D341Med (cell line): ENCODE data around the gene NOL4L.

Experiments
- DNase-seq: peaks from one replicate; pipeline ENCODE4 v3.0.0; 2012; ENCODE audit warnings: low spot score

The NOL4L gene

DNA sequence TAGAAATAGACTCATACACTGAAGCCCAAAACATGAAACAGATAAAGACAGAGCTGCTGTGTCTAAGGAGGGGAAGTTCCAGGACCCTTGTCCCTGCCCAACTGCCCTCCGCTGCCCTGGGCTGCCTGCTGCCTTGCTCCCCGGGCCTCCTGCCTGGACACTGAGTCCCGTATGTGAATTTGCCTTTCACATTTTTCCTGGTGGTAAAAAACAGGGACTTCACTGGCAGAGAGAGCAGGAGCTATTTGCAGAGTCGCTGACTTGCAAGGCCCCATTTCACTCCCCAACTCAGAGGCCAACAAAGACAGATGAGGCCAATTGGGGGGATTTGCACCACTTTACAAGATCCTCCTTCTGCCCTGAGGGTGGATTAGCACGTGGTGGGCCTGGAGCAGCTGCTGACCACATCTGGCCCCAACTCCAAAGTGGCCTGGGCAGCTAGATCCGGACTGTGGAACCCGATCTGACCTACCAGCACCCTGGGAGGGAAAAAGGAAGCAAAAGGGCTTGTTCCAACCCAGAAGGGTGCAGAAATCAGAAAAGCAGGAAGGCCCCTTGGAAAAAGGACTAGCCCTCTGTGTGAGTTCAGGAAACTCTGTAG lies 61.4 kb downstream of the NOL4L start:
- no peak for DNase-seq

DNA sequence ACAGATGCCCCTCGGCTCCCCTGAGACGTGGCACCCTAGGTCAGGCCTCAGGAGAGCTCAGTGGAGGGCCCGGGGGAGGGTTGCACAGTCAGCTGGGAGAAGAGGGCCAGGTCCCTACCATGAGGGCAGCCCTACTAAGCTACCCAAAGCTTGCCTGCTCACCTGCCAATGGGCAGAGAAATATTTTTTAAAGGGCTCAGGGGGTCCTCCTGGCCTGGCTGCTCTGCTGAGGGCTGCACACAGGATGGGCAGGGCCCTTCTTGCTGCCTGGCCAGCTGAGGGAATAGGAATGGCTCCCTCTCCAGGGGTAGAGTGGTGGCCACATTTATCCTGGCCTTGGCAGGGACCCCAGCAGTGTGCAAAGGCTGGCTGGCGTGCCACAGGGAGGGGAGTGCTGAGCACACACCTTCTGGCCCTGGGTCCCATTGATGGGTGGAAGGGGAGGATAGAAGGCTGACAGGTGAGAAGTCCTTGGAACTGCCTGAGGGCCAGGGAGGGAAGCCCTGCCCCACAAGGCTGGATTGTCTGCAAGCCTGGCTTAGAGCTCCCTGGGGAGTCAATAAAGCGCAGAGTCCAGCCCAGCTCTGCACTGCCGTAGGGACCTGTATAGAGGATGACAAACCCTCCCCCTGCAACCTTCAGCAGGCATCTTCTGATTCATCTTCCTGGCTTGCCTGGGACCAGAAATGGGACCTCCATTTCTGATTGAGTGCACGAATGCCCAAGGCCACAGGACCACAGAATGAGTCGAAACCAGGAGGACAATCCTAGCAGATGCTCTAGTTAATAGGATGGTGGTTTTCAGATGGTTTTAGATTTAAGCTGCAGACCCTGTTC lies 62.1 kb downstream of the NOL4L start:
- DNase-seq: no peak

DNA sequence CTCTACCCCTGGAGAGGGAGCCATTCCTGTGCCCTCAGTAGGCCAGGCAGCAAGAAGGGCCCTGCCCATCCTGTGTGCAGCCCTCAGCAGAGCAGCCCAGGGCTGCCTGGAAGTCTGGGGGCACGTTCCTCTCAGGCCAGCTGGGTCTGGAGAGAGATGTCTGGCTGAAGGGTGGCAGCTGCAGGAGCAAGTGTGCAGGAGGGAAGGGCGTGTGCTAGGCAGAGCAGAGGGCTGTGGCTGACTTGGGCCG lies 62.7 kb downstream of the NOL4L start:
- no peak for DNase-seq

DNA sequence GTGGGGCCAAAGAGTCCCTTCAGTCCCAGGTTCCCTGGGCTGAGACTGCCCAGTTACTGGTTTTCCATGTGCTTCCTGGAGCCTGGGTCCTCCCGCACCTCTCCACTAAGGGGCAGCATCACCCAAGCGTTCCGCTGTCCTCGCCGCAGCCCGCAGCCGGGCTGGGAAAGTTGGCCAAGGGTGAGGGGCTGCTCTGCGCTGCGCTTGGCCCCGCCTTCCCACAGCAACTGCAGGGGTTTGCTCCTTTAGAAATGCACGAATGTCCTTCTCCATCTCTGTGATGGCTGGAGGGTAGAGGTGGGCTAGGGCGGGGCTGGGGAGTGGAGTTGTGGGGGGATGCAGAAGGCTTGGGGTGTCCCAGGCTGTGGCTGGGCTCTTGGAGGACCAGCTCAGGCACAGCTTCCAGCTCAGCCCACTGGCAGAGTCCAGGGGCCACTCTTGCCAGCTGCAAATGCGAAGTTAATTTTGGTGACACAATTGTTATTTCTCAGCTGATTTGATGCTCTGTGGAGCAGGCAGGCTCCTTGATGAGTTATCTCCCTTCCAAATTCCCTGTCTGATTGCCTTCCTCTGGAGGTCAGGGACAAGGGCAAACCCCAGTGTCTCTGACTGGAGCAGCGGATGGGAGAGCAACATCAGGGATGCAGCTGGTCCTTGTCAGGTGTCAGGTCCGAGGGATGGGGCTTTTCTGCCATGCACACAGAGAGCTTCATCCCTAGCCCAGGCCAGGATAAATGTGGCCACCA lies 63.2 kb downstream of the NOL4L start:
- peak; percentile 92 for DNase-seq

DNA sequence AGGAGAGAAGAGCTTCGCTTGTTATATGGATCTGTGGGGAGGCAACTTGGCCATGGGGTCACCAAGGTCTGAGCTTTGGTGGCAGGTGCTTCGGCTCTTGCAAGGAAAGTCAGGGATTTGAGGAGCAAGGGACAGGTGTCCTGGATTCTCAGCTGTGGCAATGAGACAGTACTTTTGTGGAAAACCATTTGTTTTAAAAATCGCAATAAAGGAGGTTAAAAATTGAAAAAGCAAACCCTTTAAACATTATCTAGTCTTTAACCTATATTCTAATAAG lies 64.3 kb downstream of the NOL4L start:
- DNase-seq: no peak

DNA sequence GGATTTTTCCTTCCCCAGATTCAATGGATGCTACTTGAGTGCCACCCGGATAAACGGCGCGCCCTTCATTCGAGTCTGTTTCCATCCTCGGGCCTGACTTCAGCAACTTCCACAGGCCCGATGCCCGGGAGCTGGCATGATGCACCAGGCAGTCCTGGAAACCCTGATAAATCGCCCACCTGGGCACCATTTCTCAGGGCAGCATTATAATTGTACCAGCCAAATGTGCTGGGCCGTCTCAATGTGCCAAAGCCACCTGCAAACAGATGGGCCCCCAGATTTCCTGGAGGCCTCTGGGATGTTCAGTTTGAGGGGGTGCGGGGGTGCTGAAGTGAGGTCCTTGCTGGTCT lies 65.8 kb downstream of the NOL4L start:
- DNase-seq: no peak

DNA sequence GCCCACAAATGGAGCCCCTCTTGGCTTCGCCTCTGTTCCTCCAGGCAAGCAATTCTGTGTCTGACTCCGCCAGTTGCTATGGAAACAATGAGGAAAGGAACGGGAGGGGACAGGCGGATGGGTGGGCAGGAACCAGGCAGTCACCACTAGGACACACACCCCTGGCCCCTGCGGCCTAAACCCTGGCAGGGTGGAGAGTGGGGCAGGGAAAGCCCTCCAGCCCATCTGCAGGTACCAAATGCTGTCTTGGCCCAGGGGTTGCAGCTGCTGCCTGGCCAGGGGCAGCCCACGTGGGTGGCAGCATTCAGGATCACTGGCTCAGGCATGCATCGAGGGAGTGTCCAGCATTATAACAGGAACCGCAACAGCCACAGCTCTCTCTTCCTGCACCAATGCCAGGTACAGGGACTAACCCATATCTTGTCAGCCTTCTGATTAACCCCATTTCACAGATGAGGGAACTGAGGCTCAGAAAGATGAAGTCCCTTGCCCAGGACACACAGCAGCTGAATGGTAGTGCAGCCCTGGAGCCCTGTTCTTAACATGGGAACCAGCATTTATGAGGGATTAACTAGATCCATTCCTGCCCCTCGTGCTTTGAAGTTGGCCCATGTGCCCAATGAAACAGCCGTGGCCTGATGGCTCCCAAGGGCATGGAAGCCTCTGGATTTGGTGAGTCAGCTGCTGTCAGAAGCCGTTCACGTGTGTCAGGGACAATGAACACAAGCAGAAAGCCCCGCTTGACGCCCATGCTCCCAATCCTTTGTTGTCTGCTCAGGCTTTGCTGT lies 66.3 kb downstream of the NOL4L start:
- DNase-seq: no peak

DNA sequence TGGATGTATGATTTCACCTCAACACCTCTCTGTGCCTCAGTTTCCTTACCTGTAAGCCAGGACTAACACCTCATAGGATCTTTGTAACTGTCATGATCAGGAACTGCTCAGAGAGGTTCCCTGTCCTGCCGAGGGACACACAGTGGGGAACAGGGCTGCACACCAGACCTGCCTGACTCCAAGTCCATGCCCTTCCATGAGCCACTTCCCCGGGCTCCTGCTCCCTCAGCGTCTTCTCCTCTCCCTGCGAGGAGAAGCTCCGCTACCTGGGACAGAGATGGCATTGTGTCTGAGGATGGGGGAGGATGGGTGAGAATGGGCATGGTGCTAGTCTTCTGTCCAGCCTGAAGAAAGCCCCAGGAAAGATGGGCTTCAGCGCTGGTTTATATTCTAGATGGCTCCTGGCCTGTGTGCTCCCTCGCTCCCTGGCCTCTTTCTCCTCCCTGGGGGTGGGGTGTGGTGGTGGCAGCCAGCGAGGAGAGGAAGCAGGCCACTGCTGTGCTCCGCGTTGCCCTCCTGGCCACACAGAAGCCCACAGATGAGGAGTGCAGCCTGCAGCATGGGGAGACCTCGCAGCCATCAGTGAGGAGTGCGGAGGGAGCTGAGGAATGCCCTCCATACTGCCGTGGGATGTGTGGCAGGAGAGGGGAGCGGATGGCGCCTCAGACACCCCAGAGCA lies 67.1 kb downstream of the NOL4L start:
- DNase-seq: no peak

DNA sequence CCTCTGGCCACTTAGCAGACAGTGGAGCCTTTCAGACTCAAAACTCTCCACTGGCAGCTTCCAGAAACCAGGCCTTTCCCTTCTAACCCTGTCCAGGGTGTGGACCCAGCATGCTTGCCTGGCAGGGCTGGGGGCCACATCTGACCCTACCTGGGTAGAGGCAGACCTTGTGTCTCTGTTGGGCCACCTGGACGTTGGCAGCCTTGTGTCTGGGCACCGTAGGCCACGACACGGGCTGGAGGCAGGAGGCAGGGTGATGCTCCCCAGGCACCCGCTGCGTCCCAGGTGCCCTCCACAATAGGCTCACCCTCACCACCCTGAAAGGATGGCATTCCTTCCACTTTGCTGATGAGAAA lies 67.6 kb downstream of the NOL4L start:
- no peak for DNase-seq

DNA sequence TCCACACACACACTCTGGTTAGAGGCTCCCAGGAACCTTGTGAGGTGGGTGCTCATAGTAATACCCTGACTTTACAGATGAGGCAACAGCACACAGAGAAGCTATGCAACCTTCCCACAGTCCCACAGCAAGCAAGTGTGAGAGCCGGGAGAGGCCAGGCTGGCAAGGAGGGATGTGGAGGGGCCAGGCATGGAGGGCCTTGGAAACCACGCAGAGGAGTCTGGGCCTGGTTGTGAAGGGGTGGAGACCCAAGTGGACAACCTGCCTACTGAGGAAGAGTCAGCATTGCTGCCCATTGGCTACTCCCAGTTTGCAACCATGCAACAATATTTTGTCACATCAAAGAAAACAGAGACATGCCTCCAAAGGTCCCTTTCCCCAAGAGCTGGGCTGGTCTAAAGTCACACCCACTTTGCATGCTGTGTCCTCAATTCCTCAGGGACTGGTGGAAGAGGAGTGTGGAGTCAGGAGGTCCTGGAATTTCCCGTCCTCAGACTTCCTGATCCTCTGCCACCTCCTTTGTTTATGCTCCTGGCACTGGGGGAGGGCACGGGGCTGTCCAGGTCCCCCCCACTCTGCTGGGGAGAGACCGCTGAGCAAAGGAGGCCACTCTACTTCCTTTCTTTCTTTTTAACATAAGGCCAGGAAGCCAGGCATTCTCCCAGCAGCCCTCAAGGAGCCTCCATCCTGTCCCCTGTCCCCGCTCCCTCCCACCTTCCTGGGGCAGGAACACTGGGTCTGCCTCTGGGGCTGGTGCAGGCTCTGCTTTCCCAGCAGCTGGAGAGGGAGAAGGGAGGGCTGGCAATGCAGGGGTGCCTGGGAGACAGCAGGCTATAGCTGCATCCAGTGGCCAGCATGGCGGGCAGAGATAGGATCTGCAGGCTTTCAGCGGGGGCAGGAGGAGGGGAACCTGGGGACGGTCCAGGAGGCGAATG lies 68.3 kb downstream of the NOL4L start:
- DNase-seq: no peak

DNA sequence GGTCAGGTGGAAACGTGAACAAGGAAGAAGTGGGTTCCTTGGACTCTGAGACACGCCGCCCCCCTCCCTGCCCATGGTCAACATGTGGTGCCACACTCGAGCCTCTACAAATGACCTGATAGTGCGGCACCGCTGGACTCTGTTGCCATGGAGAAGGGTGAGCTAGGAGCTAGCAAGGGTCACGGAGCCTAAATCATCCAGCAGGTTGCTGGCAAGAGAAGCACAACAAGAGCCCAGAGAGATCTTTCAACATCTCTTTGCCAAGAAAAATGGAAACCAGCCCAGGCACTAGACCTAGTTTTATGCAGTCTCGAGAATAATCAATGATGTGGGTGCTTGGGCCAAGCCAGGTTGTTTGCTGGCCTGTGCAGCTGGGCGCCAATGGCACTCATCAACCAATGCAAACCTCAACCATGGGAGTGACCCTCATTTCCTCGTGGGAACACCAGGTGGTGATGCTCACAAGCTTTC lies 69.5 kb downstream of the NOL4L start:
- no peak for DNase-seq

DNA sequence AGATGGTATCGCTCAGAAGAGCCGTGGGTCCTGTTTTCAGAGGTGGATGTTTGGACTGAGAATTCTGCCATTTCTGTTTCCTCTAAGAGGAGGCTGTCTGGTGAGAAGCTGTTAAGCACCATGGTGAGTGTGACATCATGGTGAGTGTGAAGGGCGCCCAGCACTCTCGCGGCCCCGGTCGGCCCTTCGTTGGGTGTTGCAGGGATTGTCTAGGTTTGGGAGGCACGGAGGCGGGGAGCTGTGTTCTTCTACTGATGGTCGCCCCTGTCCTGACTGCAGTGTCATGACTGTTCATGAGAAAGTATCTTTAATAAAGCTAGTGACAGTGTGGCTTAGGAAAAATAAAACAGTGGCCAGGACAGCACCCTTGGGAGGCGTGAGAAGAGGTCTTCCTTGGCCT lies 70.4 kb downstream of the NOL4L start:
- no peak for DNase-seq

DNA sequence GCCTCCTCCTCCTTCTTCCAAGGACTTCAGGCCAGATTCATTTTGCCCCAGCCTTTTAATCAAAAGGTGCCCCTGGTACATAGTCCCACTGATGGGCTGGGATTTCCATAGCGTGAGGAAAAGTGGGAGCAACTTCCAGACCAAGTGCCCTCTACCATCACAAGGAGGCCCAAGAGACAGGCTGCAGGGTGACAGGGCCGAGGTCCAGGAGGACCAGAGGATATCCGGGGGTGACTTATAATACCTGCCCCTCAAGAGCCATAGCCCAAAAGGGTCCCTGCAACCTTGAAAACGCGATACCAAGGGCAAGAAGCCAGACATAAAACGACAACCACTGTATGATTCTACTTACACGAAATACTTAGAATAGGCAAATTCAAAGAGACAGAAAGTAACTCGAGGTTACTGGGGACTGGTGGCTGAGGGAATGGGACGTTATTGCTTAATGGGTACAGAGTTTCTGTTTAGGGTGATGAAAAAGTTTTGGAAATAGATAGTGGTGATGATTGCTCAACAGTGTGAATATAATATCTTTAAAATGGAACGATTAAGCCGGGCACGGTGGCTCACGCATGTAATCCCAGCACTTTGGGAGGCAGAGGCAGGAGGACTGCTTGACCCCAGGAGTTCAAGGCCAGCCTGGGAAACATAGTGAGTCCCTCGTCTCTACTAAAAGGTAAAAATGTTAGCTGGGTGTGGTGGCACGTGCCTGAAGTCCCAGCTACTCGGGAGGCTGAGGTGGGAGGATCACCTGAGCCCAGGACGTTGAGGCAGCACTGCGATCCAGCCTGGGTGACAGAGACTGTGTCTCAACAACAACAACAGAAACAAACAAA lies 71.9 kb downstream of the NOL4L start:
- no peak for DNase-seq

DNA sequence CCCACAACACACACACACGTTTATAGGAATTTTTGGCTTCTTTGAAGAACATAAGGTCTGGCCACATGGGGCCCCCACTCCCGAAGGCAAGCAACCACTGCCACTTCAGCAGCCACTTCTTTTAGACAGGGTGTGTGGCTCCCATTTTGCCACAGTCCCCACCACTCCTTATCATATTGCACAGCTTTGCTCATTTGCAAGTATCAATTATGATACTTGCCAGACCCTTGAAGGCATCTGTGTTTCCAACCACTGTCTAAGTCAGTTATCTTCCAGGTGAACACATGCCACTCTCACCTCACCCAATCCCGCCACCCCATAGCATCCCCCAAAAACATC lies 73.1 kb downstream of the NOL4L start:
- no peak for DNase-seq

DNA sequence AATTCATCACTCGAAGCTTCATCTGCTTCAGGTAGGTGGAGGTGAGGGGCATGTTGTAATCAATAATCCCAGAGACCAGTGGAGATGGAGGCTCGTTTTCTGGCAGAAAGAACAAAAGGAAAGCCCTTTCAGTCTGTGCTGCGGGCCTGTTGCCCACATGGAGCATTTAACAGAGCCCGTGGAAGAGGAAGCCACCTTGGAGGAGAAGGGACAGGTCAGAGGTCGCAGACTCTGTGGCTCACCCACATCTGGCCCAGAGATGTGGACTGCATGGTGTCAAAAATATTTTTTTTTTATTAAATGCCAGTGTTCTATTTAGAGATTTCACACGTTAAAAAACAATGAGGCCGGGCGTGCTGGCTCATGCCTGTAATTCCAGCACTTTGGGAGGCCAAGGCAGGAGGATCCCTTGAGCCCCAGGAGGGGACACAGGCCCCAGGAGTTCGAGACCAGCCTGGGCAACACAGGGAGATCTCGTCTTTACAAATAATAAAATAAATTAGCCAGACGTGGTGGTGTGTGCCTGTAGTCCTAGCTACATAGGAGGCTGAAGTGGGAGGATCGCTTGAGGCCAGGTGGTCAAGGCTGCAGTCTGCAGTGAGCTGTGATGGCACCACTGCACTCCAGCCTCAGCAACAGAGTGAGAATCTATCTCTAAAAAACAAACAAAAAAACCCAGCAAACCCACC lies 73.6 kb downstream of the NOL4L start:
- no peak for DNase-seq

DNA sequence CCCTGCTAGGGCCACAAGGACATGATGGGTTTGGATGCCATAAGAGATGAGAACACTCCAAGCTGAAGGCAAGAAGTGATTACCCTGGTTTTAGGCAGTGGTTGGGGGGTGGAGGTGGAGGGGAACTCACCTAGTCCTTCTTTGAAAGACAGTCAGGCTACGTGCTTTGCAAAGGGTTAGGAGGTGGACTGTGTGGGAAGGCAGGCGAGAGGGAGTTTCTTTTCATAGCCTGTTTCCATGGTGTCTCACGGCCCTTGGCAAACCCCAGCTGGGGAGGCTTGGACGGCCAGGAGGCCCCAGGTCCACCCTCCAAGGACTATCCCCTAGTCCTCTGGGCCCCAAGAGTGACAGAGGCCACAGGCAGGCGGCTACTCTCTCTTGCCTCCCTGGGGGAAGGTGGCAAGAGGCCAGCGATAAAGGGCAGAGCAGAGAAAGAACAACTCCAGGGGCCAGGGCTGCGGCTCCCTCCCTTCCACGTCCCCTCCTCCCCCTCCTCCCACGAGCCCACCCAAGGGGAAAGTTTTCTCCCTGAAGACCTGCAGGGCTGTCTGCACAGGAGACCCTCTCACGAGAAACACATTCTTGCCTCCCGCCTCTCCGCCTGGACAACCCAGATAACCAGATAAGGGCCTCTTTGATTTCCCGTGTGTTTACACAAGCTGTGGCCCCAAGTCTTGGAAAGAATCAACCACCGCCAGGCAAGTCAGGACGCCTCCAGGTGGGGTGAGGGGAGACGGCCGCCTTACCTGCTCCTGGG lies 74.4 kb downstream of the NOL4L start:
- no peak for DNase-seq

DNA sequence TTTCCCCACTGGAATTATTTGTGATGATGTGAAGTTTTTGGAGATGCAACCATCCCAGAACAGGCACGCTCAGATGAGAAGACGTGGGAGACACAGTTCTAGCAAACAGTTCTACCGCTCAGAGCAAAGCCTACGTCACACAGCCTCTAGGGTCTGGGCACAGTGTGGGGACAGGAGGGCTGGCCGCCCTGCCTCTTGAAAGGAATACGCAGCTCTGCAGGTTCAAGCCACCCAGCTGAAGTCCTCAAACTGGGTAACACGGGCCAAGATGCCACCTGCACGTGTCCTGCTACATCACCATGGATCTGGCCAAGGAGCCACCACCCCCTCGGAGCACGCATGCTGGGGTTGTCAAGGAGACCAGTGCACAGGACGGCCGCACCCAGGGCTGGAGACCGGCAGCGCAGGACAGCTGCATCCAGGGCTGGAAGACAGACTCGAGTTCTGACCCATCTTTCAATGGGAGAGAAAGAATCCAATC lies 75.0 kb downstream of the NOL4L start:
- no peak for DNase-seq

DNA sequence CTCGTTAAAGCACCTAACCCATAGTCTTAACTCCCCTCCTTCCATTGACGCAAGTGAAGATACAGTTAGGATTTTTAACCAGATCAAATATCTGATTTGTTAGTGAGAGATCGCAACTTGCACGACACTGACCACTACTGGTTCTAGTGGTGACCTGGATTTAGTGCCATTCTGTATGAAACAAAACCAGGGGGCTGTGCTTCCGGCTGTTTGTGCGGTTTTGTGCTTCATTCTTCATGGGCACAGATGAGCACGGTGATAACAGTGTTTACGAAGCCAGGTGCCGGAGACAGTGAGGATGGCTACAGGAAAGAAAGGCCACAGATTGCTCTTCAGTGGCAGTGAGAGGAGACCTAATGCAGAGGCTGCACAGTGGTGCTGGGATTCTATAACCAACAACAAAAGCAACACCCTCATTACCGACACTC lies 75.5 kb downstream of the NOL4L start:
- DNase-seq: no peak

DNA sequence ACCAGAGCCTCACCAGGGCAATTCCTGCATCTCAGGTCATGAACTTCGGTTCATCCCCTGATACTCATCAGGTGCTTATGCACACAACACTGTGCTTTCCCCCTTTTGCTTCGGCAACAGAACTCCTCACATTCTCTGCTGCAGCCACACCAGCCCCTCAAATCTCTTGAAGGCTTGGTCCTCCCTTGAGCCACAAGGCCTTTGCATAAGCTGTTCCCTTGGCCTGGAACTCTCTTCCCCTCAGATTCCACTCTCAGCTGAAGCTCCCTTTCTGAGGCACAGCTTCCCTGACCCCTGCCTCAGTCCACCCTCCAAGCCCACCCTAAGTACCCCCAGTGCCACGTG lies 76.4 kb downstream of the NOL4L start:
- DNase-seq: no peak
